HG02870 (cell line): ENCODE results near the gene CEACAM5.

ENCODE experiments used
- ATAC-seq: cut with Tn5 transposase; IDR thresholded peaks from one replicate; pipeline ENCODE4 v1.9.1; 2021; ENCODE audit warnings: mild to moderate bottlenecking, moderate library complexity; ENCODE audit not compliant: unreplicated experiment

CEACAM5 gene

DNA sequence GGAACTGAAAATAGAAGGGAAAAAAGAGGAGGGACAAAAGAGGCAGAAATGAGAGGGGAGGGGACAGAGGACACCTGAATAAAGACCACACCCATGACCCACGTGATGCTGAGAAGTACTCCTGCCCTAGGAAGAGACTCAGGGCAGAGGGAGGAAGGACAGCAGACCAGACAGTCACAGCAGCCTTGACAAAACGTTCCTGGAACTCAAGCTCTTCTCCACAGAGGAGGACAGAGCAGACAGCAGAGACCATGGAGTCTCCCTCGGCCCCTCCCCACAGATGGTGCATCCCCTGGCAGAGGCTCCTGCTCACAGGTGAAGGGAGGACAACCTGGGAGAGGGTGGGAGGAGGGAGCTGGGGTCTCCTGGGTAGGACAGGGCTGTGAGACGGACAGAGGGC is at the start of gene CEACAM5:
Gene CEACAM5 (plus strand): TSS at position 146 of the 400 bp plus-strand sequence. CDS start 106 bp downstream, at position 252.
- ATAC-seq: no peak

DNA sequence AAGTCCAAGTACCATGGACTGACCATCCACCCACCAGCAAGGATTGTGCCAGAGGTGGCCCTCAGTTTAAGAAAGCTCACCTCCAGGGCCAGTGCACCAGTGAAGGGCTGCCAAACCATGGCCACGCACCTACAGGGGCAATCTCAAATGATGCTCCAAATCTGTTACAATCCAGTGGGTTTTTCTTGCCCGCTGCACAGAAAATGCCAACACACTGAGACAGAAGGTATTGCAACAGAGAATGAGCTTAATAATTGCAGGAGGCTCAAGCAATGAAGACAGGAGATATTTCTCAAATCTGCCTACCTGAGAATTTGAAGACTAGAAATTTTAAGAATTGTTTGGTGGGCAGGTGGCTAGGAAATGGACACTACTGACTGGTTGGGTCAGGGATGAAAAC is 42.4 kb upstream of the CEACAM5 start:
- ATAC-seq: no peak

DNA sequence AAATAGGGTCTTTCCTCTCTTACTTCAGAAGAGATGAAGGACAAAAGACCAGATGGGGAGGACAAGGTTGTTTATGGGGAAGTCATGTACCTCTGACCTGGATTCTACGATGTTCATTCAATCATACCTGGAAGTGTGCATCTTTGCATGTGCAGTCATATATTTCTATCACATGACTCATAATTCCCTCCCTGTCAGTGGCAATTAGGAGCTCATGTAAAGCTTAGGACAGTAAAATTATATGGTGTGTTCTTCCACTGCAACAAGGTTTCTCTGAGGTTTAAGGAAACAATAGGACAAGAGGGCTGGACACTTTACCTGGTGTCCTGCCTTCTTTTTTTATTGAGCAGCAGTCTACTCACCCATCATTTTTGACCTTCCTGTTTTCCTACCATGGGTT is 40.1 kb upstream of the CEACAM5 start:
- no peak for ATAC-seq

DNA sequence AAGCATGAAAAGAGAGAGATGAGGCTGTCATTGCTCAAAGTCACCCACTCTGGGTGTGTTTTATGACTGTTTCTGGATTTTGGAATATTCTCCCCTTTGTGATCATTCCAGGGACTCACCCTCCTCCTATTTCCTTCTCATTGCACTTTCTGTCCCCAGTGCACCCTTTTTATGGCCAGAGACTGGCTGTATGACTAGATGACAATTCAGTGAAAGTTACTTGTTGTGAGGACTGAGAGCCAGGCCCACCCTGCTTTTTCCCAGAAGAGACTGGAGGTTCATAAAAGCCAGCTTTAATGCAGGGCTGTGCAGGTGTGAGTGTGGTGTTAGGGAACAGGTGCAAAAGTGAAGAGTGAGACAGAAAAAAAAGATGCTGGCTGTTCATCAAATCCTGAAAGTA is 37.7 kb upstream of the CEACAM5 start:
- ATAC-seq: no peak

- ATAC-seq: no peak
Observed at GRCh38 chr19:41671486-41671885, 36.9 kb upstream of the CEACAM5 start.

GRCh38 chr19:41682437-41682836 is 26.0 kb upstream of the CEACAM5 start:
- no peak for ATAC-seq

- ATAC-seq: no peak
Observed at GRCh38 chr19:41687419-41687818, 21.0 kb upstream of the CEACAM5 start.

DNA sequence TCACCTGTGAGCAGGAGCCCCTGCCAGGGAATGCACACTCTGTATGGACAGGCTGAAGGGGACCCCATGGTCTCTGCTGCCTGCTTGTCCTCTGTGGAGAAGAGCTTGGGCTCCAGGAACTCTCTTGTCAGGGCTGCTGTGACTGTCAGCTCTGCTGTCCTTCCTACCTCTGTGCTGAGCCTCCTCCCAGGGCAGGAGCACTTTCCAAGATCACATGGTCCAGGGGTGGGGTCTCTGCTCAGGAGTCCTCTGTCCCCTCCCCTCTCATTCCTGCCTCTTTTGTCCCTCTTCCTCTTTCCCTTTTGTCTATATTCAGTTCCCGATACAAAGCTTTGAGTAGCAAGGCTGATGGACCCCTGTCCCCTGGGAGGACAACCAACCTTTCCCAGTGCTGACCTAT is 20.3 kb upstream of the CEACAM5 start, which contains the start of gene CEACAM7:
Gene CEACAM7 (minus strand): TSS at position 173 of the 400 bp plus-strand sequence. CDS start 105 bp downstream, at position 68.
- ATAC-seq: no peak

DNA sequence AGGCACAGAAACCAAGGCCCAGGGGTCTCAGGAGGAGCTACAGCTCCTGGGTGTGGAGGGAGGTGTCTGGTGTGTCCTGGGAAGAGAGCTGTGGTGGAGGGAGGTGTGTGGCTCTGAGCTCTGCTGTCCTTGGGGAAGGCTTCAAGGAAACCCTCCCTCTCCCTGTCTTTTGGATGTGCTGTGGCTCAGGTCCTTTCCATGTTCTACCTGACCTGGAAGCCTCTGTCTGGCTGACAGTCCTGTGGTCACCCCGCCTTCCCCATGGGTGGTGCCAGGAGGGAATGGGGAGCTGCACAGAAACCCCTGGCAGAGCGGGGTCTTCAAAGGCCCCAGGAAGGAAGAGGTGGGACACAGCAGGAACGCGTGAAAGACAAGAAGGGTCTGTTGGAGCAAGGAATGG is 19.7 kb upstream of the CEACAM5 start:
- no peak for ATAC-seq

DNA sequence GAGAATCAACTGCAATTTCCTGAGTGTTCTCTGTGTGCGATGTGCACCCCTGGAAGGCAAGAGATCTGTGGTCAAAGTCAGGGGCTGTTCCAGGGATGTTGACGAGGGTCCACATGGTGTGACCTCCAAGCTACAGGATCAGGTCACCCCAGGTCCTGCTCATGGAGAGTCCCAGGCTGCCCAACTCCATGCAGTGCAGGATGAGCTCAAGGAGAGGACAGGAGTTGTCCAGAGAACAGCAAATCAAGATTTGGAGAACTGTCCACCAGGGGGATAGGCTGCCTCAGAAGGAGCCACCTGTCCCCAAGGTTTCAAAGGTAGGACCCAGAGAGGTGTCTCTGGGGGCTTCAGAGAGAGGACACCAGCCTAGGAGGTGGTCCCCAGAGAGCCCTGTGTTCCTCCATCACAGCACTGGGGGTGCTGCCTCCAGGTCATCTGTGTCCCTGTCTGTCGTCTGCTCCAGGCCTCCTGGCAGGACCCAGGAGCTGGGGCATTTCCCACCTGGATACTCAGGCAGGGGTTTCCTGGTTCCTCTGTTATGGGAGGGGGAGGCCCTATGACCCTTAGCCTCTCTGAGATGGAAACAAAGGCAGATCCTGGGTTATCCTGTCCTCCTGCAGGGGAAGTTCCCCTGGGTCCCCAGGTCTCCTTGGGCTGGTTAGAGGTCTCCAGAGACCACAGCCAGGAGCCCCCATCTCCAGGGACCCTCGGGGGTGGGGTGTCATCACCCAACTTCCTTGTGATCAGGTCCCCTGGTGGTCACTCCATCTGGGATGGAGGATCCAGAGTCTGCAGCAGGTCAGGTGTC is 18.2 kb upstream of the CEACAM5 start:
- no peak for ATAC-seq

DNA sequence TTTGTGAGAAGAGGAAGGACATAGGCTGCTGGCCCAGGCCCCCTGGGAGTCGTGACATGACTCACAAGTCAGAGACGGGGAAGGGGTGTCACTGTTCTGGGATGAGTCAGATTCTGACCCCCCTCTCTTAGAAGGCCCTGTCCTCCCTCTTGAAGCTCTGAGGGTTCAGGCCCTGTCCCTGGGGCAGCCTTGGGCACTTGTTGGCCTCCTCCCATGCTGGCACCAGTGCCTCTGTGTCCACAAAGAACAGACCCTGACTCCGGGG is 17.7 kb upstream of the CEACAM5 start:
- no peak for ATAC-seq

GRCh38 chr19:41691268-41691970 is 17.0 kb upstream of the CEACAM5 start:
- ATAC-seq: no peak

DNA sequence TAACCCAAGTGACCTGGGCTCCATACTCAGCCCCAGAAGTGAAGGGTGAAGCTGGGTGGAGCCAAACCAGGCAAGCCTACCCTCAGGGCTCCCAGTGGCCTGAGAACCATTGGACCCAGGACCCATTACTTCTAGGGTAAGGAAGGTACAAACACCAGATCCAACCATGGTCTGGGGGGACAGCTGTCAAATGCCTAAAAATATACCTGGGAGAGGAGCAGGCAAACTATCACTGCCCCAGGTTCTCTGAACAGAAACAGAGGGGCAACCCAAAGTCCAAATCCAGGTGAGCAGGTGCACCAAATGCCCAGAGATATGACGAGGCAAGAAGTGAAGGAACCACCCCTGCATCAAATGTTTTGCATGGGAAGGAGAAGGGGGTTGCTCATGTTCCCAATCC is 14.2 kb upstream of the CEACAM5 start:
- ATAC-seq: no peak

DNA sequence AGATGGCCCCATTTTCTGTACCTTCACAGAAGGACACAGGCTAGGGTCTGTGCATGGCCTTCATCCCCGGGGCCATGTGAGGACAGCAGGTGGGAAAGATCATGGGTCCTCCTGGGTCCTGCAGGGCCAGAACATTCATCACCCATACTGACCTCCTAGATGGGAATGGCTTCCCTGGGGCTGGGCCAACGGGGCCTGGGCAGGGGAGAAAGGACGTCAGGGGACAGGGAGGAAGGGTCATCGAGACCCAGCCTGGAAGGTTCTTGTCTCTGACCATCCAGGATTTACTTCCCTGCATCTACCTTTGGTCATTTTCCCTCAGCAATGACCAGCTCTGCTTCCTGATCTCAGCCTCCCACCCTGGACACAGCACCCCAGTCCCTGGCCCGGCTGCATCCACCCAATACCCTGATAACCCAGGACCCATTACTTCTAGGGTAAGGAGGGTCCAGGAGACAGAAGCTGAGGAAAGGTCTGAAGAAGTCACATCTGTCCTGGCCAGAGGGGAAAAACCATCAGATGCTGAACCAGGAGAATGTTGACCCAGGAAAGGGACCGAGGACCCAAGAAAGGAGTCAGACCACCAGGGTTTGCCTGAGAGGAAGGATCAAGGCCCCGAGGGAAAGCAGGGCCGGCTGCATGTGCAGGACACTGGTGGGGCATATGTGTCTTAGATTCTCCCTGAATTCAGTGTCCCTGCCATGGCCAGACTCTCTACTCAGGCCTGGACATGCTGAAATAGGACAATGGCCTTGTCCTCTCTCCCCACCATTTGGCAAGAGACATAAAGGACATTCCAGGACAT is 13.4 kb upstream of the CEACAM5 start:
- ATAC-seq: no peak

GRCh38 chr19:41695745-41696144 is 12.7 kb upstream of the CEACAM5 start:
- ATAC-seq: no peak

- no peak for ATAC-seq
Observed at GRCh38 chr19:41696402-41697197, 11.8 kb upstream of the CEACAM5 start.

GRCh38 chr19:41697198-41697855 is 11.1 kb upstream of the CEACAM5 start:
- ATAC-seq: no peak

DNA sequence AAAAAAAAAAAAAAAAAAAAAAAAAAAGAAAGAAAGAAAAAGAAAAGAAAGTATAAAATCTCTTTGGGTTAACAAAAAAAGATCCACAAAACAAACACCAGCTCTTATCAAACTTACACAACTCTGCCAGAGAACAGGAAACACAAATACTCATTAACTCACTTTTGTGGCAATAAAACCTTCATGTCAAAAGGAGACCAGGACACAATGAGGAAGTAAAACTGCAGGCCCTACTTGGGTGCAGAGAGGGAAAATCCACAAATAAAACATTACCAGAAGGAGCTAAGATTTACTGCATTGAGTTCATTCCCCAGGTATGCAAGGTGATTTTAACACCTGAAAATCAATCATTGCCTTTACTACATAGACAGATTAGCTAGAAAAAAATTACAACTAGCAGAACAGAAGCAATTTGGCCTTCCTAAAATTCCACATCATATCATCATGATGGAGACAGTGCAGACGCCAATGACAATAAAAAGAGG is 9.6 kb upstream of the CEACAM5 start:
- no peak for ATAC-seq

DNA sequence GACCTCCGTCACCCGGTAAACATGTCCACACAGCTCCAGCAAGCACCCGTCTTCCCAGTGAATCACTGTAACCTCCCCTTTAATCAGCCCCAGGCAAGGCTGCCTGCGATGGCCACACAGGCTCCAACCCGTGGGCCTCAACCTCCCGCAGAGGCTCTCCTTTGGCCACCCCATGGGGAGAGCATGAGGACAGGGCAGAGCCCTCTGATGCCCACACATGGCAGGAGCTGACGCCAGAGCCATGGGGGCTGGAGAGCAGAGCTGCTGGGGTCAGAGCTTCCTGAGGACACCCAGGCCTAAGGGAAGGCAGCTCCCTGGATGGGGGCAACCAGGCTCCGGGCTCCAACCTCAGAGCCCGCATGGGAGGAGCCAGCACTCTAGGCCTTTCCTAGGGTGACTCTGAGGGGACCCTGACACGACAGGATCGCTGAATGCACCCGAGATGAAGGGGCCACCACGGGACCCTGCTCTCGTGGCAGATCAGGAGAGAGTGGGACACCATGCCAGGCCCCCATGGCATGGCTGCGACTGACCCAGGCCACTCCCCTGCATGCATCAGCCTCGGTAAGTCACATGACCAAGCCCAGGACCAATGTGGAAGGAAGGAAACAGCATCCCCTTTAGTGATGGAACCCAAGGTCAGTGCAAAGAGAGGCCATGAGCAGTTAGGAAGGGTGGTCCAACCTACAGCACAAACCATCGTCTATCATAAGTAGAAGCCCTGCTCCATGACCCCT is 9.0 kb upstream of the CEACAM5 start:
- no peak for ATAC-seq

DNA sequence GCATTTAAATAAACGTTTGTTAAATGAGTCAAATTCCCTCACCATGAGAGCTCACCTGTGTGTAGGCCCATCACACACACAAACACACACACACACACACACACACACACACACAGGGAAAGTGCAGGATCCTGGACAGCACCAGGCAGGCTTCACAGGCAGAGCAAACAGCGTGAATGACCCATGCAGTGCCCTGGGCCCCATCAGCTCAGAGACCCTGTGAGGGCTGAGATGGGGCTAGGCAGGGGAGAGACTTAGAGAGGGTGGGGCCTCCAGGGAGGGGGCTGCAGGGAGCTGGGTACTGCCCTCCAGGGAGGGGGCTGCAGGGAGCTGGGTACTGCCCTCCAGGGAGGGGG is 8.5 kb upstream of the CEACAM5 start:
- no peak for ATAC-seq
